Measurements from ENCODE around the gene PDZRN3. TPM values are rescaled to one million over a fixed set of nuclear protein-coding genes. Genes with fewer than 3 reads are reported as not detected.

PDZRN3 gene
- total RNA-seq, 1 experiment from 2014 or later: not detected

DNA sequence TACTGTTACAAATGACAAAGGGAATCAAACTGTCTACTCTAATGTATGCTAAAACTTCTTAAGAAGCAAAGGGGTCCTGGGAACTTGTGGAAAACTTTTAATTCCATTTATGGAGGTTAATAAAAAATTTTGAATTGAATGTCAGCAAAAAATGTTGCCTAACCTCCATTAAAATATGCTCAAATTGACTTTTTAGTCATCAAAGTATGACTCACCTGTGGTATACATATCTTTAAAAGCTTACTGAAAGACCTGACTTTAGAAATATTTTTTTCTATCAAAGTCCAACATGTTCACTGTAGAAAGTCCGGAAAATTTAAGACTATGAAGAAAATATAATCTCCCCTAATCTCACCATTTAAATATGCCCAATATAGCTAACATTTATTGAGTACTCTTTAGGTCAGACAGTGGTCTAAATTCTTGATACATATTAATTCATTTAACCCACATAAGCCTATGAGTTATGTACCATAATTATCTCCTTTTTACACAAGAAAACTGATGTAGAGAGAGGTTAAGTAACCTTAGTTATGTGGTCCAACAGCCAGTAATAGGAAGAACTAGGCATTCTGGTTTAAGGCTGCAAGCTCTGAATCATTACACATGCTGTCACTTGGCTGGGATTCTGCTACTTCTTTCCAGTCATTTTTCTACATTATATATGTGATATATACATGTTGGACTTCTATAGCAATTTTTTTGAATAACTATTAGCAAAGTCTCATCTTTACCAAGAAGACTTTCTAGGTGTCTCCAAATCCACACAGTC lies 83.6 kb downstream of the PDZRN3 start:
- no peaks in the 10 kb centered on the region for H3K36me3 ChIP-seq (ENCODE audit: control insufficient read depth, insufficient read depth, low read length)
- CTCF ChIA-PET: no interaction called here
- in situ Hi-C loops (cut with HindIII; ENCODE audit: low pct_unique_long_range_greater_than_20kb, low sequenced_read_pairs) (no loop called here), intact Hi-C loops (cut with micrococcal nuclease; ENCODE audit: unreplicated experiment) (no loop called here)
- TF ChIP-seq CTCF (IDR thresholded peaks at IDR 0.05): no peak
- no peak for TF ChIP-seq SIN3A (IDR thresholded peaks at IDR 0.05; ENCODE audit: borderline replicate concordance, insufficient read depth, low read depth, low read length)
- TF ChIP-seq, protein P1, sequence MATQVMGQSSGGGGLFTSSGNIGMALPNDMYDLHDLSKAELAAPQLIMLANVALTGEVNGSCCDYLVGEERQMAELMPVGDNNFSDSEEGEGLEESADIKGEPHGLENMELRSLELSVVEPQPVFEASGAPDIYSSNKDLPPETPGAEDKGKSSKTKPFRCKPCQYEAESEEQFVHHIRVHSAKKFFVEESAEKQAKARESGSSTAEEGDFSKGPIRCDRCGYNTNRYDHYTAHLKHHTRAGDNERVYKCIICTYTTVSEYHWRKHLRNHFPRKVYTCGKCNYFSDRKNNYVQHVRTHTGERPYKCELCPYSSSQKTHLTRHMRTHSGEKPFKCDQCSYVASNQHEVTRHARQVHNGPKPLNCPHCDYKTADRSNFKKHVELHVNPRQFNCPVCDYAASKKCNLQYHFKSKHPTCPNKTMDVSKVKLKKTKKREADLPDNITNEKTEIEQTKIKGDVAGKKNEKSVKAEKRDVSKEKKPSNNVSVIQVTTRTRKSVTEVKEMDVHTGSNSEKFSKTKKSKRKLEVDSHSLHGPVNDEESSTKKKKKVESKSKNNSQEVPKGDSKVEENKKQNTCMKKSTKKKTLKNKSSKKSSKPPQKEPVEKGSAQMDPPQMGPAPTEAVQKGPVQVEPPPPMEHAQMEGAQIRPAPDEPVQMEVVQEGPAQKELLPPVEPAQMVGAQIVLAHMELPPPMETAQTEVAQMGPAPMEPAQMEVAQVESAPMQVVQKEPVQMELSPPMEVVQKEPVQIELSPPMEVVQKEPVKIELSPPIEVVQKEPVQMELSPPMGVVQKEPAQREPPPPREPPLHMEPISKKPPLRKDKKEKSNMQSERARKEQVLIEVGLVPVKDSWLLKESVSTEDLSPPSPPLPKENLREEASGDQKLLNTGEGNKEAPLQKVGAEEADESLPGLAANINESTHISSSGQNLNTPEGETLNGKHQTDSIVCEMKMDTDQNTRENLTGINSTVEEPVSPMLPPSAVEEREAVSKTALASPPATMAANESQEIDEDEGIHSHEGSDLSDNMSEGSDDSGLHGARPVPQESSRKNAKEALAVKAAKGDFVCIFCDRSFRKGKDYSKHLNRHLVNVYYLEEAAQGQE (IDR thresholded peaks at IDR 0.05; ENCODE audit: insufficient read depth in 1 of 2, low read depth in 2 of 2, low read length in 1 of 2): no peak
- TF ChIP-seq TCF7L2 (IDR thresholded peaks at IDR 0.05; ENCODE audit: low read depth, low read length): no peak
- TF ChIP-seq POLR2AphosphoS5 (IDR thresholded peaks at IDR 0.05; ENCODE audit: low read depth, low read length): no peak
- no peak overlapping the region for H3K4me3 ChIP-seq (ENCODE audit: low read depth in 2 of 2, low read length in 2 of 2)
- ATAC-seq: no peak
- no peak overlapping the region for H3K27ac ChIP-seq (ENCODE audit: low read length)
- no peaks in the 10 kb centered on the region for H3K27me3 ChIP-seq (ENCODE audit: control insufficient read depth, insufficient read depth, low read length)
- H3K9me3 ChIP-seq (ENCODE audit: control insufficient read depth, insufficient read depth, low read depth, low read length): no peaks in the 10 kb centered on the region
- BruUV-seq (replicated peaks): no TSS peak
- DNase-seq (ENCODE audit: low read depth, low spot score): no peak
- H3K4me1 ChIP-seq (ENCODE audit: control insufficient read depth, insufficient read depth, low read length): no peaks in the 10 kb centered on the region
- POLR2A ChIA-PET: no interaction called here

DNA sequence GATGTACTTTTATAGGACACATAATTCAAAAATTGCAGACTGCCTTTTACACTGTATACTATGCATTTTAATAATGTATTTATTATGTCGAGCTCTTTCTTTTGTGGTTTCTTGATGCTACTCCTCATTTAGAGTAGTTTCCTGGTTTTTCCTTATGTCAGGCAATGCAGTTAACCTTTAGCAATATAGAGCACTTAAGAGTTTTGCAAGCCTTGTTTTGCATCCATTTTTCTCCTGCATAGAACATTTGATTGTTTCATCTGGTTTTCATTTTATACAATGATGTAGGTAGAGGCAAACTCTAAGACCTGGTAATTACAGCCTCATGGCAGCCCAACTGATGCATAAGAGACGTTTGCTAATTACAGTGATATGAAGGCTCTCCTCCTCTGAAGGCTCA lies 86.3 kb downstream of the PDZRN3 start:
- no peaks in the 10 kb centered on the region for H3K4me1 ChIP-seq (ENCODE audit: control insufficient read depth, insufficient read depth, low read length)
- intact Hi-C loops (cut with micrococcal nuclease; ENCODE audit: unreplicated experiment): no loop called here
- H3K27ac ChIP-seq (ENCODE audit: low read length): no peak overlapping the region
- ChIA-PET POLR2A (no interaction called here), CTCF (no interaction called here)
- no peaks in the 10 kb centered on the region for H3K36me3 ChIP-seq (ENCODE audit: control insufficient read depth, insufficient read depth, low read length)
- DNase-seq (ENCODE audit: low read depth, low spot score) (no peak), ATAC-seq (no peak)
- TF ChIP-seq POLR2AphosphoS5 (IDR thresholded peaks at IDR 0.05; ENCODE audit: low read depth, low read length) (no peak), TCF7L2 (IDR thresholded peaks at IDR 0.05; ENCODE audit: low read depth, low read length) (no peak), CTCF (IDR thresholded peaks at IDR 0.05) (no peak), SIN3A (IDR thresholded peaks at IDR 0.05; ENCODE audit: borderline replicate concordance, insufficient read depth, low read depth, low read length) (no peak)
- TF ChIP-seq, protein P1 (IDR thresholded peaks at IDR 0.05; ENCODE audit: insufficient read depth in 1 of 2, low read depth in 2 of 2, low read length in 1 of 2): no peak
- in situ Hi-C loops (cut with HindIII; ENCODE audit: low pct_unique_long_range_greater_than_20kb, low sequenced_read_pairs): no loop called here
- H3K4me3 ChIP-seq (ENCODE audit: low read depth in 2 of 2, low read length in 2 of 2): no peak overlapping the region
- H3K27me3 ChIP-seq (ENCODE audit: control insufficient read depth, insufficient read depth, low read length): no peaks in the 10 kb centered on the region
- BruUV-seq (replicated peaks): no TSS peak
- H3K9me3 ChIP-seq (ENCODE audit: control insufficient read depth, insufficient read depth, low read depth, low read length): no peaks in the 10 kb centered on the region
